ENCODE results near the gene USP3. TPM values are rescaled to one million over a fixed set of nuclear protein-coding genes. Genes with fewer than 3 reads are reported as not detected.

Gene USP3
- total RNA-seq, 2 donors from 2014 or later = 48.8 to 50.1 TPM

DNA sequence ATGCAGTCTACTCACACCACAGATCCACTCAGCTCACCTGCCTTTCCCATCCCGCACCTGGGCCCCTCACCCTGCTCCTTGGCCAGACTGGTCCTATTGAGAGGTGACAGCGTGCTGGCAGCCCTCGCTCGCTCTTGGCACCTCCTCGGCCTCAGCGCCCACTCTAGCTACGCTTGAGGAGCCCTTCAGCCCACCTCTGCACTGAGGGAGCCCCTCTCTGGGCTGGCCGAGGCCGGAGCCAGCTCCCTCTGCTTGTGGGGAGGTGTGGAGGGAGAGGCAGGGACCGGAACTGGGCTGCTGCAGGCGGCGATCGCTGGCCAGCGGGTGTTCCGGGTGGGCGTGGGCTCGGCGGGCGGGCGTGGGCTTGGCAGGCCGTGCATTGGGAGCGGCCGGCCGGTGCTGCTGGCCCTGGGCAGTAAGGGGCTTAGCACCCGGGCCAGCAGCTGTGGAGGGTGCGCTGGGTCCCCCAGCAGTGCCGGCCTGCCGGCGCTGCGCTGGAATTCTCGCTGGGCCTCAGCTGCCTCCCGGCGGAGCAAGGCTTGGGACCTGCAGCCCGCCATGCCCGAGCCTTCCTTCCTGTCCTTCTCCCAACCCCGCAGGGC, 45.5 kb upstream of the USP3 start:
- Histone ChIP-seq H3K27me3 (no peaks in the 10 kb centered on the region), H3K36me3 (replicated peaks in 1 of 2; ENCODE audit: insufficient read depth in 1 of 2, low read depth in 2 of 2) (no peaks in the 10 kb centered on the region), H3K4me1 (peaks cover 31% of the 10 kb centered on the region), H3K9me3 (no peaks in the 10 kb centered on the region), H3K27ac (no peak overlapping the region), H3K4me3 (no peak overlapping the region)
- TF ChIP-seq POLR2A (IDR thresholded peaks at IDR 0.05) = no peak
- TF ChIP-seq, protein P1, sequence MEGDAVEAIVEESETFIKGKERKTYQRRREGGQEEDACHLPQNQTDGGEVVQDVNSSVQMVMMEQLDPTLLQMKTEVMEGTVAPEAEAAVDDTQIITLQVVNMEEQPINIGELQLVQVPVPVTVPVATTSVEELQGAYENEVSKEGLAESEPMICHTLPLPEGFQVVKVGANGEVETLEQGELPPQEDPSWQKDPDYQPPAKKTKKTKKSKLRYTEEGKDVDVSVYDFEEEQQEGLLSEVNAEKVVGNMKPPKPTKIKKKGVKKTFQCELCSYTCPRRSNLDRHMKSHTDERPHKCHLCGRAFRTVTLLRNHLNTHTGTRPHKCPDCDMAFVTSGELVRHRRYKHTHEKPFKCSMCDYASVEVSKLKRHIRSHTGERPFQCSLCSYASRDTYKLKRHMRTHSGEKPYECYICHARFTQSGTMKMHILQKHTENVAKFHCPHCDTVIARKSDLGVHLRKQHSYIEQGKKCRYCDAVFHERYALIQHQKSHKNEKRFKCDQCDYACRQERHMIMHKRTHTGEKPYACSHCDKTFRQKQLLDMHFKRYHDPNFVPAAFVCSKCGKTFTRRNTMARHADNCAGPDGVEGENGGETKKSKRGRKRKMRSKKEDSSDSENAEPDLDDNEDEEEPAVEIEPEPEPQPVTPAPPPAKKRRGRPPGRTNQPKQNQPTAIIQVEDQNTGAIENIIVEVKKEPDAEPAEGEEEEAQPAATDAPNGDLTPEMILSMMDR (IDR thresholded peaks at IDR 0.05) = no peak
- WGBS, 2 donors = 91 to 98% methylated on average over 13 to 20 of the region's 36 CpGs
- no peak for DNase-seq
- no peak for ATAC-seq
- intact Hi-C loops (cut with DNase I) = no loop called here

DNA sequence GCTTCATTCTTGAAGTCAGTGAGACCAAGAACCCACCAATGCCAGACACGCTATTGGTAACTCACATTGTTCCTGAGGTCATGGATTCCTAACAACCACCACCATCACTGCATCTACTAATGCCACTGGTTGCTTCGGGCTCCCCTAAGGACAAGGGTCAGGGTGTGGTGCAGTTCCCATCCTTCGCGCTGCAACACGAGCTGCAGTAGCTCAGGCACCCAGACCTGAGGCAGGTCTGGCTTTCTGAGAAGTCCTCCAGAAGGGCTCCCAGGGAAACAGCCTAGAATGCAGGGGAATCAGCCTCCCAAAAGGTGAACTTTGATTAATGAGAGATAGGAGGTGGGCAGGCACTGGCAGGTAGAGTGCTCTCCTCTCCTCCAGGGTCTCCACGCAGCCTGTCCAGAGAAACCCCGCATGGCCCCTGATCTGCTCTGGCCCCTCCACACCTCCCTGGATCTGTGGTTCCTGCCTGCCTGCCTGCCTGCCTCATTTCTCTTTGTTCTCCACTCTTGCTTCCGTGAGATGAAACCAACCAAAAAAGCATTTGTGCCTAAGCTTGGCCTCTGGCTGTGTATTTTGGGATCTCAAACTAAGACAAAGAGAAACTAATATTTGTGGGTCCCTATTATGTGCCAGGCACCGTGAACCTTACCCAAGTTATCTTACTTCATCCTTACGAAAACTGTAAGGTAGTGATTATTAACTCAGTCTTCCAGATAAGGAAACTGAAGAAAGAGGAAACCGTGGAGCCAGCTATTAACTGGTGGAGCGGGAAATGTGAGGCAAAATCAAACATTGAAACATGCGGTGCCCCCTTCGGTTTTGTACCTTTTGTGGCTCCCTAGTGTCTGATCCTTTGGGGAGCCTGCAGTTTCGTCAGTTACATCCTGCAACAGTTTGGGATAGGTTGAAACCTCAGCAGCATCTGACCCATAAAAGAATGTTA, 43.9 kb upstream of the USP3 start:
- no peak for ATAC-seq
- WGBS, 2 donors = 61 to 66% methylated on average over 14 to 15 of the region's 15 CpGs
- TF ChIP-seq, protein P1 (IDR thresholded peaks at IDR 0.05) = no peak
- TF ChIP-seq POLR2A (IDR thresholded peaks at IDR 0.05) = no peak
- no peaks in the 10 kb centered on the region for H3K9me3 ChIP-seq
- peaks cover 34% of the 10 kb centered on the region for H3K4me1 ChIP-seq
- no peak overlapping the region for H3K4me3 ChIP-seq
- DNase-seq = no peak
- no peaks in the 10 kb centered on the region for H3K36me3 ChIP-seq (replicated peaks in 1 of 2; ENCODE audit: insufficient read depth in 1 of 2, low read depth in 2 of 2)
- intact Hi-C loops (cut with DNase I) = no loop called here
- H3K27ac ChIP-seq = no peak overlapping the region
- H3K27me3 ChIP-seq = no peaks in the 10 kb centered on the region

DNA sequence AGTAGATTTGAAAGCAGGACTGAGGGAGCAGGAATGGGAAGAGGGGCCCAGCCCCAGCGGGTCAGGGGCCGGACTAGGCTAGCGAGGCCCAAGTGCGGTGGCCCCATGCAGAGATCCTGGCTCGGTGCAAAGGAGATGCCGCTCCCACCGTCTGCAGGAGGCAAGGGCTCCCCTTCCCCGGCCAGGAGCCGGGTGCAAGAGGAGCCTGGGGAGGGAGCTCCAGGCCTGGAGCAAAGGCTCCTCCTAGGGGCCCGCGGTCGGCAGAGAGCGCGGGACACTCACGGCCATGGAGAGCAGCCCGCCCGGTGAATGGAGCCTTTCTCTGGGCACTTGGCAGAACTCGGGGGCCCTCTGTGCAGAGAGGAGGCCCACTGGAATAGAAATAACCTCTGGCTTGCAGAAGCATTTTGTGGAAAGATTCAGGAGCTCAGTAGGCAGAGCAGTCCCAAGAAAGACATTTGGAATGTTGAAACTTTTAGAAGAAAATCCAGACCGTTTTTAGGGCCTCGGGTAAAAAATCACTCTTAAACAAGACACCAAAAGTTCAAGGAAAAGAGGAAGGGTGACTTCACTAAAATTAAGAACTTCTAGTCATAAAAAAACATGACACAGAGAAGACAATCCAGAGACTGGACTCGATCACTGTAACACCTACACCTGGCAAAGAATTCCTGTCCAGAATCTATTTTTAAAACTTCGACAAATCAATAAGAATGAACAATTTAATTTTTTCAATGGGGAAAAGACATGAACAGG, 43.0 kb upstream of the USP3 start:
- intact Hi-C loops (cut with DNase I) = no loop called here
- no peak for ATAC-seq
- Histone ChIP-seq H3K4me1 (peaks cover 35% of the 10 kb centered on the region), H3K9me3 (no peaks in the 10 kb centered on the region), H3K27ac (peak overlapping the region in 1 of 4 donors; percentile 4), H3K36me3 (replicated peaks in 1 of 2; ENCODE audit: insufficient read depth in 1 of 2, low read depth in 2 of 2) (no peaks in the 10 kb centered on the region), H3K4me3 (no peak overlapping the region), H3K27me3 (no peaks in the 10 kb centered on the region)
- TF ChIP-seq, protein P1 (IDR thresholded peaks at IDR 0.05) = no peak
- TF ChIP-seq POLR2A (IDR thresholded peaks at IDR 0.05) = no peak
- 72 to 81% methylated on average over 9 to 22 of the region's 22 CpGs for WGBS, 2 donors
- no peak for DNase-seq

DNA sequence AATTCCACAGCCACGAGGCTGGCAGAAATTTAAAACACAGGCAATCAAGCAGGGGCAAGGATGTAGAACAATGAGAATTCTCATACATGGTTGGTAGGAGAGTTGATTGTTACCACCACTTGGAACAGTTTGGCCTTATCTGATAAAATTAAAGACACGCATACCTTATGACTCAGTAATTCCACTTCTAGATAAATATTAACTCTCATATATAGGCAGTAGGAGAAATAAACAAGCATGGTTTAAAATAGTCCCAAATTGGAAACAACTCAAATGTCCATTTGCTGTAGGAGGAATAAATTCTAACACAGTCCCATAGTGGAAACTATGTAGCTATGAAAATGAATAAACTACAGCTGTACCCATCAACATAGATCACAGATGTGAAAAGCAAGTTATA, 42.3 kb upstream of the USP3 start:
- Histone ChIP-seq H3K36me3 (replicated peaks in 1 of 2; ENCODE audit: insufficient read depth in 1 of 2, low read depth in 2 of 2) (no peaks in the 10 kb centered on the region), H3K27me3 (no peaks in the 10 kb centered on the region), H3K4me3 (no peak overlapping the region), H3K9me3 (no peaks in the 10 kb centered on the region), H3K27ac (peak overlapping the region in 1 of 4 donors; percentile 4), H3K4me1 (peaks cover 42% of the 10 kb centered on the region)
- intact Hi-C loops (cut with DNase I) = no loop called here
- TF ChIP-seq POLR2A (IDR thresholded peaks at IDR 0.05) = no peak
- TF ChIP-seq, protein P1 (IDR thresholded peaks at IDR 0.05) = no peak
- ATAC-seq (peak; percentile 77), DNase-seq (no peak)
- 19 to 25% methylated on average over 2 of the region's 2 CpGs for WGBS, 2 donors

Data from body of pancreas (tissue), 4 donors.